HG02763 (cell line): ENCODE results near the gene OPCML.

Experiments
- ATAC-seq: cut with Tn5 transposase; IDR thresholded peaks from one replicate; pipeline ENCODE4 v1.9.1; 2021; ENCODE audit warnings: mild to moderate bottlenecking, moderate library complexity; ENCODE audit not compliant: unreplicated experiment

OPCML gene

DNA sequence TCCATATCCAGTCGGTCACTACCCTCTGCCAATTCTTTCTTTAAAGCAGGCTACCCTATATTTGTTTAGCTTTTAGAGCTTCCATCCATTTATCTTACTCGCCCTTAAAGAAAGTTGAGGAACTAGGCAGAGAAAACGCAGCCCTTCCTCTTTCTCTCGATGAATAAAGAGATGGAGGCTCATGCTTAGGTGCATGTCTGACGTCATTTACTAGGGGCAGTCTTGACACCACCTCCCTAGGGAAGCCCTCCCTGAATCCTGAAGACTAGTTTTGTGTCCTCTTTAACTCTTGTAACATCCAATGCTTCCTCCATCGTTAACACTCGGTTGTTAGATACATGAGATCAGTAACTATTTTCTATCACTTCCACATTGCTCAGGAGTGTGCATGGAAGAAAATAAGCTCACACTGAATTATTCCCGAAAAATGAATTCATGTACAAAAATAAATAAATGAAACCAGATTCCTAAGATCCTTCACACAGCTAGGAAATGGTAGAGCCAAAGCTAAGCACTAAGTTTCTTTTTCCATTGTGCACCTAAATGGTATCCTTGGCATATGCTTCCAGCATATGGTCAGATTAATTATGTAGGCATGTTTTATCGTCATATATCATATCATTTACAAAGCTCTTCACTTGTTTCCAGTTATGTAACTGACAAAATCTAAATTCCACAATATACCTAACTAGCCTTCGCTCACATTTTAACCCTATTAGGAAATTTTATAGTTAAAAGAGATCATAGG is 291.2 kb downstream of the OPCML start:
- ATAC-seq = no peak

DNA sequence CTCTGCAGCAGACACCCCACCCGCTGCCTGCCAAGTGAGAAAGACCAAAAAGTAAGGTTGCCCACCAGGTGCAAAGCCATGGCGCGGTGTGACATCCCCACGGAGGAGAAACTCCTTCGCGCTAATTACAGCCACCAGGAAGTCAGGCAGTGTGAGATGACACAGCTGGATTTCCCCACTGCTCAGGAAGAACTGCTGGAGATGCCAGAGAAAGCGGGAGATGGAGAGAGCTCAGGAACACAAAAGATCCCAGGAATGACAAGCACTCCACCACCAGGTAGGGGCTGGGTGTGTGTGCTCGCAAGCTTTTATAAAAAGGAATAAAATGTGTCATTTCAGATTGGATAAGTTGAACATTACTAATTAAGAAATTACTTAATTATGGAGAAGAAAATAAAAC is 292.7 kb downstream of the OPCML start:
- ATAC-seq = no peak

DNA sequence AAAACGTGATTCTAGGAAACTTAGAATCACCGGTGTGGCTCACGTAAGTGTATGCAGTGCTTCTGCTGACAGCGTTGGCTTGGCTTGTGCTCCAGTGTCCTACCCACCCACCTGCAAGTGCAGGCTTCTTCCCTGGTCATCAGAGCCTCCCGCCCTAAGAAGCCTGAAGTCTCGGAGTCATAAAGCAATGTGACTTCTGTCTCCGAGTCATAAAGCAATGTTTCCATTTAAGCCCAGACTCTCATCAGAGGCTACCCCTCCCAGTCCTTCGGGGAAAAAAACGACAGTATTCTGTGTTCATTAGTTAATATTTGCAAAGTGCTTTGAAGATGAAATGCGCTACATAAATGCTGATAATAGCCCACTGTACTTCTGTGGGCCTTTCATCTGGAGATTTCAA is 293.8 kb downstream of the OPCML start:
- no peak for ATAC-seq

DNA sequence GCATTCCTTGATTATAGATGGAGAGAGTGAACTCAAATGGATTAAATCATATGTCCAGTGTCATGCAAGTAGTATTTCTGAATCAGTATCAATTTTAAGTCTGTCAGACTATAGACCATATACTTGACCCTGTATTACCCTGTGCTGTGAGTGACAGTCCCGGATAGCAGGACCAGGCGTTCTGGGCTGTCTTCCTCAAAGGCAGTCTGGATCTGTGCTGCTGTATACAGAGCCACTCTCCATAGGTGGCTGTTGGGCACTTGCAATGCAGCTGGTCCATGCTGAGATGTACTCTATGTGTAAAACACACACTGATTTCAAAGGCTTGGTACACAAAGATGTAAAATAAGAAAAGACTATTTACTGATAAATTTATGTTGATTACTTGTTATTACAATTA is 294.3 kb downstream of the OPCML start:
- ATAC-seq = no peak

DNA sequence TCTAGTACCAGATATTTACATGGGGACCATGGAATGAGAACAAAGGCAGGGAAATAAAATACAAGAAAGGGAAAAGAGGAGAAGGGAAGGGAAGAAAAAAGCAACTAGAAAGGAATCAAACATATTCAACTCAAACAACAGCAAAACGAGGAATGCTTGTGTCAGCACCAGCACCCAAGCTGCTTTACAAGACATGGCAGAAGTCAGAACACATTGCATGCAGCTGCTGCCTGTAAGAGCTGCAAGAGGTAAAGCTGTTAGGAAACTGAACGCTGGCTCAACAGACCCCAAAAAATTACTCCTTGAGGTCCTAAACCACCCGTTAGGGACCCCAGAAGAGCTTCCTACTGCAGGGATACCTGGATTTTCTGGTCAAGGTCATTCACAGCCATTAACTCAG is 296.9 kb downstream of the OPCML start:
- ATAC-seq = no peak

DNA sequence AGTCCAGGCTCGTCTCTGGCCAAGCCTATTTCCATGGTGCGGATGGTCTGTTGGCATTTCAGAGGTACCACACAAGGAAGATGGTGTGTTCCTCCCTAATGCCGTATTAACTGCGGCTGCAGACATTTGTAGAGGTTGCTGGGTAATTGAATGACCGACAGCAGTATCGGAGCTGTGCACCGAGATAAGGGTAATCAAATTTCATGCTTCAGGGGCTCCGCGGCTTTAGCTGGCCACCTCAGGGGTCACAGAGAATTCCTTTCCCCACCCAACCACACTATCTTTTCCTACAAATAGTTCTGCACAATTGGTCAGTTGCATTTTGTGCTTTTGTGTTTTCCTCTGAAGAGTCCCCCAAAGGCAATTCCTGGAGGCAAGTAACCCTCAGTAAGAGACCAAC is 297.4 kb downstream of the OPCML start:
- ATAC-seq = no peak

DNA sequence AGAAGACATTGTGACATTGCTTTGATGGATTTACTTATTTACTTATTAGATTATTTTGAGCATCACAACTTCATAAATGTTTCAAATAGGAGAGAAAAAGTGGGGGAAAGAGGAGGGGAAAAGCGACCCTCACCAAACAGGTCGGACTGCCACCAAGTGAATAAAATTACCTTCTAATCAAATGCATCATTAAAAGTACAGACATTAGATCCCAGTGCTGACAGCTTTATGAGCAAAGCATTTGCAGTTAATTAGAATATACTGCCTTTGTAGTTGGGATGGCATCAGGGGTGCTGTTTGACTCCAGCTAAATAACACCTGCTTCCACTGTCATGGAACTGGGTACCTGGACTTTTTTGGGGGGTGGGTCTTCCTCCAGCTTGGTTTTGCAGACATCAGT is 299.6 kb downstream of the OPCML start:
- no peak for ATAC-seq

DNA sequence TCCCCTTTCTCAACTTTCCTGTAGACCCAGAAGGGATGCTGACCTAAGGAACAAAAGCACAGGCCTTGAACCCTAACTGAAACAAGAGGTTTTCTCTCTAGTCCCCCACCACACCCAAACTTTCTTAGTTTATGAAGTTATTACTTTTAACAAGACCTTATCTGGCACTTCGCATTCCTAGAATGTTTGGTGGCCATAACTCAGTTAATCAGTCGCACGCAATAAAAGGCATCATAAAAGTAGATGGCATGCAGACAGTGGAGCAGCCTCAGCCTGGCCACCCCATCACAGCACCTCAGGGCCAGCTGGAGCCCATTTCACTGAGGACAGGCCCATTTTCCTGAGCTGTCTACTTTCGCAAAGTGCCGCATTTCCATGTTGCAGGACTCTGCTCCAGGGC is 301.9 kb downstream of the OPCML start:
- no peak for ATAC-seq

DNA sequence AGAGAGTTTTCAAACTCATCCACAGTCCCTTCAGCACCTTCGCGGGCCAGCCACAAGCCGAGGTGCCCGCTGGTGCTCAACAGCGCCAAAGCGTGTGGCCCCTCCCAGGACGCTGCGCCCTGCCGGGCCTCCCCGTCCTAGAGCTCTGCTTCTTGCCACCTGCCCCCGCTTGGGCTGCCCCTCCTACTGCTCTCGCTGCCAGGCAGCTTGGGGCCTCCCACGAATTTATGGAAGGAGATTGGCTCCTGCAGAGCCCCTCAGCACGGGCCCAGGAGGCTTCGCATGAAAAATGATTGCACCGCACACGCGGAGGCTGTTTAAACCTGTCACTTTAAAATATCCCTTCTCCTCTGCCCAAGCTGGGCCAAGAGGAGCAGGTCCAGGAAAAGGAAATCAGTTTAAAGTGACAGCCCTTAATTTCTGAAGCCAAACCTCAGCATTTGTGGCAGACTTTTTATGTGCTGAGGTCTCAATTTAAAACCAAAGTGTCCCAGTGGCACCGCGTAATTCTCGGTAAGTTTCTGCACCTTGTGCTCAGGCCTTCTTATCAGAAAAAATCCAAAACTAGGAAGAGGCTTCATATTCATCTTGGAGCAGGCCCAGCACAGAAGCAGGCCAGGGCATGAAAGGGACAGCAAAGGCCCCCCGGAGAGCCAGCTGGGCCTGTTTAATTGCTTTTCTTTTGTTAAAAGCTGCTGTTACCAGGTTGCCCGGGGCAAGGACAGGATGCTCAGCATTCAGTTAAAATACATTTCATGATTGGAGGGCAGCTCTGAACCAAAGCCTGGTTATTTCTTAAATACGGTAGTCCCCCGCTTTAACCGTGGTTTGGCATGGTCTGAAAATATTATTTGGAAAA is 303.6 kb downstream of the OPCML start:
- ATAC-seq = no peak

DNA sequence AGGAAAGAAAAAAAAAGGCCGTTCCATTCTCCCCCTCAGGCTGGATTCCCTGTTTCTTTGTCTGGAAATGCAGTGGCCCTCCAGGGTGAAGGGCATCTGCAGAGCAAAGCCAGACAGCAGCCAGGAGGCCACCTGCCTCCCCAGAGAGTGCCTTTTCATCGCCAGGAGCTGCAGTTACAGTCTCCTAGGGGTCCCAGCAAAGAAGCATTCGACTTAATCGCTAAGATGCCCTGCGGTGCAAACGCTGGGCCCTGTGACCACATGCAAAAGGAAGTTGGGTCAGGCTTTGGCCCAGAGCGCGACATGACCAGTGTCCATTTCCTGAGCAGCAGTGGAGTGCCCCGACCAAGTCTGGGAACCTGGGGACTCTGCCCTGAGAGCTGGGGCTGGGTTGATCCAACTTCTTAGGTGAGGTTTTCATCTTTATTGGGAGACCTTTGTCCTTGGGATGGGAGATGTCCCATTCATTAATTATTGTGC is 304.6 kb downstream of the OPCML start:
- no peak for ATAC-seq

DNA sequence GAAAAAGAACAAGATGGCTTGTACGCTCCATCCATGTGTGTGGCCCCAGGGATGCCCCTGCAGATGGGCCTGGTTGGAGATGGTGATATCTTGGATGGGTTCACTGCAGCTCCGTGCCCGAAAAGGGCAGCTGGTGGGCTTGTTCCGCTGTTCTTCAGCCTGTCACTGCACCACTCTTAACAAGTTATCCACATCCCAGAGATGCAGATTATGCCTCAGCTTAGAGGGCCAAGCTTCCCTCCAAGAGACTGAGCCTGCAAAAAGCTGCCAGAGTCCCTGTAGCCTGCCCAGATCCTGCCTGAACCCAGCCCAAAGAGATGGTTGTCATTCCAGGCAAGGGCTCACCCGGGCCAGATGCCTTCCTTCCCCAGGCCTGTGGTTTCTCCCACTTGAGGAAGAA is 308.0 kb downstream of the OPCML start:
- ATAC-seq = no peak

DNA sequence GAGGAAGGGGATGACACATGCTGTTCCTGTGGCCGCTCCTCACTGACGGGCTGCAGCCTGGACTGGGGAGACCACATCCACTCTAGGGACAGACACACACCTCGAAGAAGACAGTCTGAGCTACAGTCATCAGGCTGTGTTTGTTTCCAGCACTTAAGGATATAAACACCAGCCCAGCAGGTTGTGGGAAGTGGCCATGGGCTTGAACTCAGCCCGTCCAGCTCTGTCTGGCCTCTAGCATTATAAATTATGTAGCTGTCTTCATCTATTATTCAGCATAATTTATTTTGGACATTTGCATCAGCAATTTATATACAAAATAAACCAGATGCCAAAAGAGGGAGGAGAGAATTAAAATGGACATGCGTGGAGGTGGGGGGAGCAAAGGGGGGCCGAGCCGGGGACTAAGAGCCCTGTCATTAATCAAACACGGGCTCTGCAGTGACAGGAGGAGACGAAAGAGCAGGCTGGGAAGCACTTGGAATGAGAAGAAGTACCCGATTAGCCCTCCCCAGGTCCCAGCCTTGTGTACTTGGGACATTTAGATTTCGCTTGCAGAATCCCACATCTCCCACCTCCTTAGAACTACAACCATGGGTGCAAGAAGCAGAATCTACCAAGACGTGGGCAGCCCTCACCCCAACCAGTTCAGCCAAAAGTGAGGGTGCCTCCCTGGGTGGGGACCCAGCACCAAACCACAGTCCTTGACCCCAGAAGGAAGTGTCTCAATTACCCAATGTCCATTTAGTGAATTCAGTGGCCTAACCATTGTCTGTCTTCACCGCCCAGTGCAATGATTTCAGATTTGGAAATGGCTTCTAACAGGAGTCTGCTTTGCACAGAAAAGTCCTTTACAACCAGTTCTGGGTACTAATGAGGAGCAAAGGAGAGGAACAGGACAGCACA is 309.6 kb downstream of the OPCML start:
- no peak for ATAC-seq

DNA sequence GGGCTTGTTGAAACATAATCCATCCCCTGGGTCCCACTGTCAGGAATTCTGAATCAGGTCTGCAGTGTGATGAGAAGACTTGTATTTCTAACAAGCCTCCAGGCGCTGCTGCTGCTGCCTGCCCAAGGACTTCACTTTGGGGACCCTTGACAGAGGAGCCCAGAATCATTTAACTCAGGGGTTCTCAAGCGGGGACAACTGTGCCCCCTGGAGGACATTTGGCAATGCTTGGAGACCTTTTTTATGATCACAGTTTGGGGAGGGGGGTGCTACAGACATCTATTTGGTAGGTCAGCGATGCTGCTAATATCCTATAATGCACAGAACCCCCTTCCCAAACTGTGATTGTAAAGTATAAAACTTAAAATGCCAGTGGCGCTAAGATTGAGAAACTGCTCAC is 312.8 kb downstream of the OPCML start:
- no peak for ATAC-seq

DNA sequence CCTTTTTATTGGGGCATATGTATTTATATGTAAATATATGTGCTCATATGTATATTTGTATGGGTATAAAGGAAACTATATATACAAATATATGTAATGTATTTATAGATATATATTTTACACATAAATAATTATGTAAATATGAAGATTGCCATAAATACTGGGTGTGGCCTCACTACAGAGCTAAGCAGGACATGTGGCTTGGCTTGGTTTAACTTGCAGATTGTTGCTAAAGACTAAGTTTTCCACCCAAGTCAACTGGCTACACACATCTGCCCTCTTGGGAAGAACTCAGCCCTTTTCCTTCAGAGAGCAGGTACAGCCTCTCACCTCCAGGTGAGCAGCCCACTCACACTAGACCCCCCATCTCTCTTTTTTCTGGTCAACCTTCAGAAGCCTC is 315.5 kb downstream of the OPCML start:
- no peak for ATAC-seq

DNA sequence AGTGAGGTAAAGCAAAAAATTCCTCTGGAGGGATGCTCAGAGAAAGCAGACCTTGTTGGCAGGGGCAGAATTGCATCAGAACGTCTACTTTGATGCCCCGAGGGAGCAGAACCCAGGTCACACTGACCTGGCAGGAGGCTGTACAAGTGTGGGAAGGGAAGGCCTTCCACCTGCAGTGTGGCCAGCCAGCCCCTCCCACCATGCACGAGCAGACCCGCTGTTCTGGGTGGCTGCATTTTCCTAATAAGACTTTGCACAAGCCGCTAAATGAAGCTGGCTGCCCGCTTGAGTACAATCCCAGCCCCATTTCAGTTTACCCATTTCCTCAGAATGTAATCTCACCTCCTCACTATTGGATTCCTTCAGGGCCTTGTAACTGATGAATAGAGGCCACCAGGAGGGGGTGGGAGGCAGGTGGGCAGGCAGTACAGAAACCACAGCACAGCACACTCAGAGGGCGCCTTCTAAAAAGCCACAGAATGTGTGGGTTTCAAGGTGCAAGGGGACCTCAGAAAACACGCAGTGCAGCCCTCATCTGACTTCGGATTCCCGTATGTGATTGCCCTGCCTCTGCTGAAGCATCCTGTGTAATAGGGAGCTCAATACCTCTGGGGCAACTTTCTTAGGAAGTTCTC is 316.6 kb downstream of the OPCML start:
- no peak for ATAC-seq

DNA sequence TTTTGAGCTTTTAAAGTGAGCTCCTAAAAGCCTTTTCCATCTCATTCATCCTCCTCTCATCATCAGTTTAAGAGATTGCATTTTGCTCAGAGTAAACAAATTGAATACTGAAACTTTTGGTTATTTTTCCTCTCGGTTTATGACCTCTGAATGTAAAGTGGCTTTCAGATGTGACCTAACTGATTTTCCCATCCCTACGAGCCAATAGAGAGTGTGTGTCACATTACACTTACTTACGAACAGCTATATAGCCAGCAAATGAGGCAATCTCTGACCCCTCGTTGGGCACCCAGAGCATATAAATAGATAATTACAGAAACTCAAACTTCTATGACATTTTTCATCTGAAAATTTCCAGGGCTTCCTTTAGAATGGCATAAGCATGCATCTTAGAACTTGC is 317.7 kb downstream of the OPCML start:
- no peak for ATAC-seq

DNA sequence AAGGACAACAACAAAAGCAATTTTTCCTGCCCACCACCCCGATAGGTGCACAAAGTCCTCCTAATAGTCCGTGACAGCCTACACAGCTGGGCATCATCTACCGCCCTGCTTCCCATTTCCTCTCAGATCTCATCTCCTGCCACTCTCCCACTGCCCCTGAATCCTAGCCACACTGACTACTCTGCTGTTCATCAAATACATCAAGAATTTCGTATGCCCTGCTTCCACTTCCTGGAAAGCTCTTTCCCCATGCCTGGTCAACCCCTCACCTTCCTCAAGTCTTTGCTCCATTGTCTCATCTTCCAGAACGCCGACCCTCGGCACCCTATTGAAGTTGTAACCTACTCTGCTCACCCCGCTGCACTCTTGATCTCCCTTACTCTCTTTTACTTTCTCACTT is 320.1 kb downstream of the OPCML start:
- no peak for ATAC-seq

DNA sequence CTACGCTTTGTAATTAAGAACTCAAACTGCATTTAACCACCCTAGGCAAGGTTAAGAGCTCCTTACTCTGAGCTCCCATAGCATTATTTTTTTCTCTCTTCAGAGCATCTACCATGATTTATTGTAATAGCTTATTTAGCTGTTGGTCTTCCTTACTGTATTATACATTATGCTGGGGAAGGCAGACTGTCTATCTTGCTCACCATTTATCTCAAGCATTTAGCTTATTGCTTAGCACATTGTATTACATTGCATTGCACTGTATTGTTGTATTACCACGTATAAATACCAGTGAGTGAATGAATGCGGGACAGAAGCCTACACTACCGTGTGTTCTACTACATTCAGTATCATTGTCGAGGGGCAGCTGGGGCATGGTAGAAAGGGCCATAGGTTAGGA is 324.3 kb downstream of the OPCML start:
- no peak for ATAC-seq

DNA sequence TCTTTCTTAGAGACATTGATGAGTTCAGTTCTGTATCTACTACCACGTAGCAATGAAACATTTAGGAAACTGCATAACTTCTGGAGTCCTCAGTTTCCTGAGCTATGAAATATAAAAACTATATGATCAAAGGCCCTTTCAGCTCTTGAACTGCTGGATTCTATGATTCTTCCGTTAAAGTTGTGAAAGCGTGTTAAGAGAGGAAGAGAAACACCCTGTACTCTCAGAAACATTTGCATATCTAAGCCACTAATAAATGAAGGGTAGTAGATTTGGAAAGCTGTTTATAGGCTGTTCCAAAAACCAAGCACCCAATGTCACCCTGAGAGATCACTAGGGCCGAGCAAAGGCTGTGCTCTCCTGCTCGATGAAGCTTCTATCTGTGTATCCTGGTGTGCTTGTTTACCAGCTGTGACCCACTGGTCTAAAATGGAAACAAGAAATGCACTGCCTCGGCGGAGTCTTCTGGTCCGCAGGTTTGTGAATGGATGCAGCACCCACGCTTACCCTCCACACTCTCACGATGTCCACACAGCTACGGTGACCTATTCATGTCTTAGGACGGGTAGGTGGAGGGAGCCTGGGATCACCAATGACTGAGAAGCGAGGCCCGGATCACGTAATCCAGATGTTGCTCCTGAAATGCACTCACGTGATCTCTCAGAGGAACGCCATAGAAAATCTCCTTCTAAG is 325.8 kb downstream of the OPCML start:
- no peak for ATAC-seq

DNA sequence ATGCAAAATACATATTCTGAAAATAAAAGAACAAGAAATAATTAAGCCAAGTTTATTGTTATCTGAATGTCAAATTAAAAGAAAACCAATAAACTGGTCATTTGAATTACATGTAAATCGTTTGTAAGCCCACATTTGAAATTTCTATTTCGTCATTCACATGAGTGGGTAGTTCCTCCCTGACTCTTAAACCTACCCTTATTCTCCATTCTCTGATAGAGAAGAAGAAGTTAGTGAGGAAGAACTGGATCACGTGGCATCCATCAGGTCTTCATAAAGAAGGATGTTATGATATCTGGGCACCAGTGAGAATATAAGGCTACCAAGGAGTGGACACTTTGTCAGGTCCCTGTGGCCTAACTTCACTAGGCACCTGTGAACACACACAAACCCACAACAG is 328.1 kb downstream of the OPCML start:
- ATAC-seq = no peak
